Epidermal melanocyte (primary cell): ENCODE results near the gene HMGCR.

Experiments used
- DNase-seq: peaks from one replicate; pipeline ENCODE4 v3.0.0; 2011; ENCODE audit warnings: low spot score; ENCODE audit not compliant: insufficient read length

The HMGCR gene

DNA sequence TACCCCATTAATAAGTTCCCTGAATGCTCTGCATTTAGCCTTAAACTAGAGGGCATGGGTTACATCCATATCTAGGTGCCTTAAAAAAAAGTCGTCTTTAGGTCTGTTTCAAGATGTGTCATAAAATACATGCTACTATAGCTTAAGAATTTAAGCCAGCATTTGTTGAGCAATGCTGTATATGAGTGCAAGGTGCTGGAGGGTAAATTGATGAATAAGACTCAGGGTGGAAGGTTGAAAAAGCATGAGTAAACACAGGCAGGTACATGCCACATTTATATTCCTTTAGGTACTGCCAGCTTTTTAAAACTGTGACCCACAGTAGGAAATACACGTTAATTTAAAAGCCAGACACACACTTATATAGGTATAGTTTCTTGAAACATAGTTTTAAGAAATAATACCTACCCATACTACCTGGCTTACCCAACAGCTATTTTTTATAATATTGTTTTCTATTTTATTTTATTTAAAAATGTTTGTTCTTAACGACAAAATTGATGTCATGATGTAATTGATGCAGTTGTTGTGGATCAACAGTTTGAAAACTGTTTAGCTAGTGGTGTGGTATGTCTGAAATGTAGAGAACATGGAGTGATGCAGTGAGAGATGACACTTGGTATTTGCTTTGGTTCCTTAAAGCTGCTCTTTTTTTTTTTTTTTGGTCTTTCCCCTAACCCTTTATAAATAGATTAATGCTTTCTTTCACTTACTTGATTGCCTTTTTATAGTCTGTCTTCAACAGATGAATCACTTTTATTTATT, 3.9 kb downstream of the HMGCR start:
- DNase-seq = no peak

DNA sequence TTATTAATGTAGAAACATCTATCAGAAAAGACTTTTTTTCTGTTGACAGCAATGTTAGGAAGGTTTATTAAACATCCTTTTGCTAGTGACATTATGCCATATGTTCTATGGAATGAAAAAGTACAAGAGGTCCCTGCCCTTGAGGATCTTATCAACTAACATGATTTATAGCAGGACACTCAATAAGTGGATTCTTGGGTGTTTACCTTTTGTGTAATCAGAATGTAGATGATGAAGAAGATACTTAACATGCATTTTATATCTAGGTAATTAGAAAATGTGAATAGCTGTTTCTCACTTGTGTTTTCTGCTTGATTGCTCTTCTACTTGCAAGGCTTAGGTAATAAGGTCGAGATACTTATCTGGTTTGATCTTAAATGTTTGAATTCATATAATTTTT, 4.9 kb downstream of the HMGCR start:
- DNase-seq = no peak

DNA sequence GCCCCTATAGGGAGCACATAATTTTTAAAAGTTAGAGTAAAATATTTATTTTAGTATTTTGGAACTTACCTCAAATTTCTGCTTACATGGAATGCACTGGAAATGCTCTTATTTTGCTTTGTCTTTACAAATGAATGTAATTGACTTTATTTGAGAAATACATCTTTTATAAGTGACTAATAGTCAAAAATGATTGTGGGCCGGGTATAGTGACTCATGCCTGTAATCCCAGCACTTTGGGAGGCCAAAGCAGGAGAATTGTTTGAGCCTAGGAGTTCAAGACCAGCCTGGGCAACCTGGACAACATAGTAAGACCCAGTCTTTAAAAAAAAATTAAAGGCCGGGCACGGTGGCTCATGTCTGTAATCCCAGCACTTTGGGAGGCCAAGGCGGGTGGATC, 5.8 kb downstream of the HMGCR start:
- DNase-seq = no peak

DNA sequence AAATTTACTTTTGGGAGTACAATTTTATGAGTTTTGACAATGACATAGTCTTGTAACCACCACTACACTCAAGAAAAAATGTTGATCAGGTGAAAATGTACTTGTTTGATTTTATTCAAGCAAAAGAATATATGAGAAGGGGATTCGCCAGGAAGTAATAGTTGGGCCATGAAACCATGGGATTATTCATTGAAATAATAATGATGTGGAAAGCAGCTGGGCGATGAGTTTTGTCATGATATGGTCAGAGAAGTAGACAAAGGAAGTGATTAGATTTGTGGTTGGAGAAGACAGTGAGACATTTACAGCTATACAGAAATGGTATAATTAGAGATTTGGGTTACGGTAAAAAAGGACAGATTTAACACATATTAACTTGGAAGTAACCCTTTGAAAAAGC, 11.2 kb downstream of the HMGCR start:
- DNase-seq = no peak

DNA sequence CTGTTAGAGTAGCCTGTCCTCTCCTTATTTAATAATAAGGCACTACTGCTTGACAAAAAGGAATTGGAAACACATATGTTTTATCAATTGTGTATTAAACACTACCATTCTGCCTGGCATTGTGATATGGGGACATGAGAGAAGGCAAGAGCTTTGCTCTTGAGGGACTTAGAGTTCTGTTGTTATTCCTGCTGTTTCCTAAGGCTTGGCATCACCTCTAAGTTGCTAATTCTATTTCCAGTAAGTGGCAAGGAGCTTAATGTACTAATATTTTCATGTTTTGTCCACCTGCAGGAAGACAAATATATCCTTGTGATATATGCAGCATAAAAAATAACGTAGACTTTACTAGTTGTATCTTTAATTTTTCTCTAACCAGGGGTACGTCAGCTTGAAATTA, 12.6 kb downstream of the HMGCR start:
- DNase-seq = no peak

DNA sequence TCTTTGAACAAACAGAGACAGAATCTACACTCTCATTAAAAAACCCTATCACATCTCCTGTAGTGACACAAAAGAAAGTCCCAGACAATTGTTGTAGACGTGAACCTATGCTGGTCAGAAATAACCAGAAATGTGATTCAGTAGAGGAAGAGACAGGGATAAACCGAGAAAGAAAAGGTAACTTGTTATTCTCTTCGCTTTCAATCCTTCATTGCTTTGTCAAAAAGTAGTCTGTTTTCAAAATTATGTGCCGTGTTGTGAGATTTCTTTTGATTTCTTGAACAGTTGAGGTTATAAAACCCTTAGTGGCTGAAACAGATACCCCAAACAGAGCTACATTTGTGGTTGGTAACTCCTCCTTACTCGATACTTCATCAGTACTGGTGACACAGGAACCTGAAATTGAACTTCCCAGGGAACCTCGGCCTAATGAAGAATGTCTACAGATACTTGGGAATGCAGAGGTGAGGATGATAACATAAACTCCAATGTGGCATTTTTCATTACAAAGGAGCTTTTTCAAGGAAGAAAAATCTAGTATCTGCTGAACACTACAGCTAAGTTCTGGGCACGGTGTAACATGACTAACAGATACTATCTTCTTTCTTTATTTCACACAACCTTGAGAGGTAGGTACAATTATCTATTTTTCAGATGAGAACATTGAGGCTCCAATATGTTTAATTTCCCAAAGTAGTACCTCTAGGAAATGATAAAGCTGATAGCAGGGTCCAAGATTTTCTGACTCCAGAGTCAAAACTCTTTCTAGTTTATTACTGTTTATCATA, 14.3 kb downstream of the HMGCR start:
- DNase-seq = no peak

DNA sequence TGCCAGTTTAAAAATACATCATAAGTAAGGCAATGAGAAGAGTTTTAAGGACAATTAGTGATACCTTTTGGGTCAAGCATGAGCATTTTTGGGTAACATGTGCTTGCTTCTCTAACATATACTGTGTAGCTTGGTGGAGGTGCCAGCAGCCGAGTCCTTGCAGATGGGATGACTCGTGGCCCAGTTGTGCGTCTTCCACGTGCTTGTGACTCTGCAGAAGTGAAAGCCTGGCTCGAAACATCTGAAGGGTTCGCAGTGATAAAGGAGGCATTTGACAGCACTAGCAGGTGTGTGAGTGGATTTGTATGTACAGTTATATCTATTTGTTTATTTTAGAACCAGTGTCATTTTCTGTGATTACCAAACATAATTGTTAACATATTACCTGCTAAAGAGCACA, 18.2 kb downstream of the HMGCR start:
- DNase-seq = no peak

DNA sequence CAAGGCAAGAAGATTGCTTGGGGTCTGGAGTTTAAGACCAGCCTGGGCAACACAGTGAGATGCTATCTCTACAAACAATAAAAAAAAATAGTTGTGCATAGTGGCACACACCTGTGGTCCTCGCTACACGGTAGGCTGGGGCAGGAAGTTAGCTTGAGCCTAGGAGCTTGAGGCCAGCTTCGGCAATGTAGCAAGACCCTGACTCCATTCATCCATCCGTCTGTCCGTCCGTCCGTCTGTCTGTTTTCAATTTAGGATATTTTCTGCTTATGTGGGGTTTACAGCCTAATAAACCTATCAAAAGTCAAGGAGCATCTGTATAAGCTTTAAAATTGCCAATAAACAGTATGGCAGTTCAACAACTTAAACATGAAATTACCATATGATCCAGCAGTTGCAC, 19.7 kb downstream of the HMGCR start:
- DNase-seq = no peak

DNA sequence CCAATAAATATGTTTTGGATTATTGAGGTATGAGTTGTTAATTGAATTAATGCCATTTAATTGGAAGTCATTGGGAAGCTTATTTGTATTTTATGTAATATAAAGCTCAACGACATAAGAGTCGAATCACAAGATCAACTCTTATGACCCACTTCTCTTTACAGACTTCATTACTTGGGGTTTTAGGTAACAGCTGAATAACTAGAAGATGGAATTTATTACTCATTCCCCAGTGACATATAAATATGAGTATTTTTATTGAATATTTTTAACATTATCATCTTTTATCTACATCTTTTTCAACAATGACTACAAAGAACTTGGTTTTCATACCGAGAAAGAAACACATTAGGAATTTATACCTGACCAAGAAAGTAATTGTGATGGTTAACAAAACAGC, 21.1 kb downstream of the HMGCR start:
- DNase-seq = no peak

DNA sequence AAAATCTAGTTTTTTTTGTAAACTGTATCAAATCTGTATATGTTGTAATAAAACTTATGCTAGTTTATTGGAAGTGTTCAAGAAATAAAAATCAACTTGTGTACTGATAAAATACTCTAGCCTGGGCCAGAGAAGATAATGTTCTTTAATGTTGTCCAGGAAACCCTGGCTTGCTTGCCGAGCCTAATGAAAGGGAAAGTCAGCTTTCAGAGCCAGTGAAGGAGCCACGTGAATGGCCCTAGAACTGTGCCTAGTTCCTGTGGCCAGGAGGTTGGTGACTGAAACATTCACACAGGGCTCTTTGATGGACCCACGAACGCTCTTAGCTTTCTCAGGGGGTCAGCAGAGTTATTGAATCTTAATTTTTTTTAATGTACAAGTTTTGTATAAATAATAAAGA, 24.3 kb downstream of the HMGCR start:
- no peak for DNase-seq

DNA sequence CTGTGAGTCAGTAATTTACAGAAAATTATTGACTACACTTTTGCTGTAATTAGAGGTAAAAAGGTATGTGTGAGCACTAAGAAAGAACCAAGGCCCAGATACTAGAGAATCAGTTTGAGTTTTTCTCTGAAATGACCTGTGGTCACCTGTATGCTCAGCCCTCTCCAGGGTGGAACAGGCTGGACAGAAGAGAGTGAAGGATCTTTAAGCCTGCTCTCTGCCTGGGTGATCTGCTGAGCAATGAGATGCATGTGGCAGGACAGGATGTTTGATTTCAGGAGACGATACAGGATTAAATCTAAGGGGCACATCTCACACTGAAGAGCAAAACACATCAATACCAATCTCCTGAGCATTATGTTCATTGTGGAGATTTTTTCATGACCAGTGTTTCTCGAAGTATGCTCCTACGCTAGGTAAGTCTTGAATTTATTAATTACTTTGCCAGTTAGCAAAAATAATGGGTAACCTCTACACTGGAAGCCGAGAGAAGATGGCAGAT, 25.5 kb downstream of the HMGCR start:
- no peak for DNase-seq

DNA sequence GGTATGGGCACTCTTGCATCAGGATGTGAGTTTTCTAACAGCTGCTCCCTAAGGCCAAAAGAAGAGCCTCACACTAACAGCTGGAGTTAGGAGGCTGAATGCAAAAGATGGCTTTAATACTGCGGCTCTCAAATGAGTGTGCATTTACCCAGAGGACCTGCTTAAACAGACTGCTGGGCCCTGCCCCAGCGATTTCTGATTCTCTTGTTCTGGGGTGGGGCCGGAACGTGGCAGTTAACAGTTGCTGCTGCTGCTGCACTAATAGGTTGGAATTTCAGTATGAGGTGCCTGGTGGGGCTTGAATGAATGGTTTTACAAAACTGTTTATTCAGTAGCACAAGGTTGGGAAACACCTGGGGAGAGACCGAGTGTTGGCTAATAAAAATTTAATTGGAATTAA, 26.1 kb downstream of the HMGCR start:
- no peak for DNase-seq

DNA sequence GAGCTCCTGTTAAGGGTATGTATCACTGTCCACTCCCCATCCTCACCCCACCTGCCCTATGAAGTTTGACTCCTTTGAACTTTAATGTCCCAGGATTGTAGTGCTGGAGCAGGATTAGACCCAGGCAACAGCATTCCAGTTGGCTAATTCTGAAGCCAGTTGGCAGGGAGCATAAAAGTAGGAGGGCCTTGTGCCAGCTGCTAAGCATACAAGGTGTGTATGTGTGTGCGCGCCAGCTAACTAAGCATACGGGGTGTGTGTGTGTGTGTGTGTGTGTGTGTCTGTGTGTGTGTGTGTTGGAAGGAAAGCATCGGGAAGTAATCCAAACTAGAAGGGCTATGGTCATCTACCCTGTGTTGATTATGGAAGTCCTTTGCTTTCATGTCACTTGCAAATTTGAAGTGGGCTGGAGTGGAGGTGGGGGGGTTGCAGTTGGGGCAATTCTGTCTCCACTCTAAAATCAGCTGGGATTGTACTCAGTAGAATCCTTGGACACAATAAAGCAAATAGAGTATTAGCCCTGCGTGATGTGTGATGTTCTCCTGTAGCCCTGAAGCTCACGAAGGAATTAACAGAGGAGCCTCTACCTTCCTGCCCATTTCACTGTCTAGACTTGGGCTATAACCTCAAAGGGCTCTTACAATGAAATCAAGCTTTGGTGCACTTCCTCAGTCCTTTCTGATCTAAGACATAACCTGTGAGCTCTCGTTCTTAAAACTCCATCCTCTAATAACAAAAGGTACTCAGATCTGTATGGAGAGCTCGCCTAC, 26.9 kb downstream of the HMGCR start:
- no peak for DNase-seq

DNA sequence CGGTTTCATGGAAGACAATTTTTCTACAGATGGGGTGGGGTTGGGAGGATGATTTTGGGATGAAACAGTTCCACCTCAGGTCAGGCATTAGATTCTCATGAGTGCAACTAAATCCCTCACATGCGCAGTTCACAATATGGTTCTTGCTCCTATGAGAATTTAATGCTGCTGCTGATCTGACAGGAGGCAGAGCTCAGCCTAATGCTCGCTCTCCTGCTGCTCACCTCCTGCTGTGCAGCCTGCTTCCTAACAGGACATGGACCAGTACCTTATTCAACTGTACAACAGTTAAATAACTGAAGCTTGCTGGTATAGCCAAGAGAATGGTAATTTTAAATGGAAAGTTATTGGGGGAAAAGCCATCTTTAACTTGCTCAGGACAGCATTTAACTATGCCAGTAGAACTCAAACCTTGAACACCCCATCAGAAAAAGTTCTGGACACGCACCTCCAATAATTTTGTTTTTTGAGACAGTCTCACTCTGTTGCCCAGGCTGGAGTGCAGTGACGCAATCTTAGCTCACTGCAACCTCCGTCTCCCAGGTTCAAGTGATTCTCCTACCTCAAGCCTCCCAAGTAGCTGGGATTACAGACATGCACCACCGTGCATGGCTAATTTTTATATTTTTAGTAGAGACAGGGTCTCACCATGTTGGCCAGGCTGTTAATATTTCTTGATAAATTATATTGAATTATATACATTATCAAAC, 27.7 kb downstream of the HMGCR start:
- DNase-seq = no peak

DNA sequence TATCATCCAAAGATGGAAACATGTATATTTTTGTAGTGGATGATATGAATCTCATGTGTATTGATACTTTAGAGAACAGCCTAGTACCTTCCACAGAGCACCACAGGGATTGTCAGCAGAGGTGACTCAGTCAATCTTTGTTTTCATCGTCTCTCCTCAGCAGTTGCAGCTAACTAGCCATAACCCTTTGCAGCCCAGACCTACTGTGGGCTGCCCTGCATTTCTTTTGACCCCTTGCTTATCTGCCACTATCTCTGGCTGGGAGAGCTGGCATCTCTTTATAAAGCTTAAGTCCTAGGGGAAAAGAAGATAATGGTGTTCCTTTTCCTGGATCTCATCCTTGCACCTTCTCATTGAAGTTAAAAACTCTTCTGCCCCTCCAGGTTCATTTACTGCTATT, 28.7 kb downstream of the HMGCR start:
- no peak for DNase-seq

DNA sequence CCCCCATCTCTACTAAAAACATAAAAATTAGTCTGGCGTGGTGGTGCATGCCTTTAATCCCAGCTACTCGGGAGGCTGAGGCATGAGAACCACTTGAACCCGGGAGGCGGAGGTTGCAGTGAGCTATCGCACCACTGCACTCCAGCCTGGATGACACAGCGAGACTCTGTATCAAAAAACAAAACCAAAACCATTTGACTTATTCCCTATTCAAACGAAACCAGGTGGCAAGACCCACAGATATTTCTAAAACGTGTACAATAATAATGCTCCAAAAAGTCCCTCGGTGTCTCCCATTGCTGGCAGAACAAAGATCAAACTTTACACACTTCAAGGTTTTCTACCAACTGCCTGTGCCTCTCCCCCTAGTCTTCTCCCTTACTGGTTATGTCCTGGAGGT, 29.8 kb downstream of the HMGCR start:
- DNase-seq = no peak

DNA sequence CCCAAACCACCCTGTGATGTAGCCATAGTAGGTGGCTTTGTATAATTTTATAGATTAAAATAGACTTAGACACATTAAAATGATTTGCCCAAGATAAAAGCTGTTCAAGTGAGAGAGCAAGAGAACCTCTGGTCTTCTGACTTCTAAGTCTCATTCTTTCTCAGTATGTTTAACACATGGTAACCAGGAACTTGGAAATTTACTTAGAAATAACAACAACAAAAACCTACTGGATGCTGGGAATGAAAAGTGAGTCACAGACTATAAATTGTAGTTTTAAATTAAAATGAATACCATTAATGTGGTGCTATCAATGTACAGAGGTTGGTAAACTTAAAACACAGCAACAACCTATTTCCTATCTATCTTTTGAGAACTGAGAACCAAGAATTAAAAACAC, 30.4 kb downstream of the HMGCR start:
- no peak for DNase-seq

DNA sequence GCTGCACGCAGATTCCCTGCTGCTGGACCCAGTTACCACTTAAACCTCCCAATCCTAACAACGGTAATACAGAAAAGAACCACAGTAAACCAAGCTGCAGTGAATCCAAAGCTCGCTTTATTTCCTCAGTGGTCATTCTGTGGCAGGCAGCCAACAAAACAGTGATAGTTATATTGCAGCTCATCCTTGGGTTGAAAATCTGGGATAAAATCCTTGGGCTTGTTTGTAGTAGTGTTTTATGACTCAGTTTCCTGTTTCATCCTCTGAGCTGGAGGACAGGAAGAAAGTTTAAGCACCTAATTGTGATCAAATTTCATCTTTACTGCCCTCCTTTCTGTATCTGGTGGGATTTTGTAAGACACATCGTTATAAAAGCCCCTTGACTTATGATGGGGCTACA, 31.4 kb downstream of the HMGCR start:
- DNase-seq = no peak

DNA sequence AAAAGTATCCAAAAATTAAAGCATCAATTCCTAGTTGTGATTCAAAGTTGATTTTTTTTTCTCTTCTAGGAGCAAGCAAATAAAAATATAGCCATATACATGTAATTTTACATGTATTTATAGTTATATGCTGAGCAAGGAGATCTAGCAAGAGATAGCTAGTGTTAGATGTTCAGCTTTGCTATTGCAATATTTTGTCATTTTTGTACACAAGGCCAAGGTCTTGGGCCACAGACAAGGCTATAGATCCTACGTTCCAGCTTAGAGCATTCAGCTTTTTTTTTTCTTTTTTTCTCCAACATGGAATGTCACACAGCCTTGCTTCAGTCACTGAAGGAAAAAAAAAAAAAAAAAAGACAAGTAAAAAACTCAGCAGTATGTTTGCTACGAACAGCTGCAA, 36.8 kb downstream of the HMGCR start:
- no peak for DNase-seq

DNA sequence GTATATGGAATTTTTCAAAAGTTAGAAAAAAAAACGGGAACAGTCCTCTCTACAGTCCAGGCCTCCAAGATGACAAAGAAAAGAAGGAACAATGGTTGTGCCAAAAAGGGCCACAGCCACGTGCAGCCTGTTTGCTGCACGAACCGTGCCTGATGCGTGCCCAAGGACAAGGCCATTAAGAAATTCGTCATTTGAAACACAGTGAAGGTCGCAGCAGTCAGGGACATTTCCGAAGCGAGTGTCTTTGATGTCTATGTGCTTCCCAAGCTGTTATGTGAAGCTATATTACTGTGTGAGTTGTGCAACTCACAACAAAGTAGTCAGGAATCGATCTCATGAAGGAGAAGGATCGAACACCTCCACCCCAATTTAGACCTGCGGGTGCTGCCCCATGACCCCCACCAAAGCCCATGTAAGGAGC, 37.4 kb downstream of the HMGCR start:
- no peak for DNase-seq

DNA sequence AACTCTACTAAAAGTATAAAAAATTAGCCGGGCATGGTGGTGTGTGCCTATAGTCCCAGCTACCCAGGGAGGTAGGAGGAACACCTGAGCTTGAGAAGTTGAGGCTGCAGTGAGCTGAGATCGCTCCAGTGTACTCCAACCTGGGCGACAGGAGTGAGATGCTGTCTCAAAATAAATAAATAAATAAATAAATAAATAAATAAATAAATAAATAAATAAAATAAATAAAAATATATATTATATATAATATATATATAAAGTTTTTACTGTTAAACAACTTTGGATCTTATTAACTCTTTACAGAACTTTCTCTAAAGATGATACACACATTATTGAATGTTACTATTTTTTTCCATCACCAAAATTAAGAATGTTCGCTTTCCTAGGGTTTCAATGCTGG, 38.4 kb downstream of the HMGCR start:
- no peak for DNase-seq
